GM06990 (cell line): ENCODE data around the gene OR2D2.

Experiments
- DNase-seq: peaks from one replicate; pipeline ENCODE4 v3.0.0-alpha.2; 2011; ENCODE audit not compliant: insufficient read length; ENCODE audit errors: extremely low read depth
- H3K27me3 ChIP-seq: replicated peaks from 2 replicates; pipeline ENCODE4 v1.6.0; 2011; ENCODE audit warnings: low read length; ENCODE audit not compliant: control insufficient read depth, insufficient read depth
- H3K36me3 ChIP-seq: 2 replicates; pipeline ENCODE4 v1.5.1; 2011; ENCODE audit warnings: low read length; ENCODE audit not compliant: control insufficient read depth, insufficient read depth
- H3K4me3 ChIP-seq: replicated peaks from 2 replicates; pipeline ENCODE4 v1.5.1; 2011; ENCODE audit warnings: low read depth, mild to moderate bottlenecking, control low read depth, low read length
- CTCF ChIP-seq: IDR thresholded peaks from 2 replicates; pipeline ENCODE4 v1.5.1; 2011; ENCODE audit warnings: low read length, control low read depth, mild to moderate bottlenecking, inconsistent platforms; ENCODE audit not compliant: insufficient read depth, poor library complexity, severe bottlenecking

OR2D2 gene

GRCh38 chr11:6876914-6877313, 15.4 kb downstream of the OR2D2 start:
- DNase-seq: peak; percentile 7
- TF ChIP-seq CTCF: no peak
- H3K27me3 ChIP-seq: no peaks in the 10 kb centered on the region
- H3K36me3 ChIP-seq: no peaks in the 10 kb centered on the region
- no peak overlapping the region for H3K4me3 ChIP-seq

- no peak for TF ChIP-seq CTCF
- Histone ChIP-seq H3K4me3 (no peak within 1 kb of the TSS), H3K36me3 (no peaks in the 10 kb centered on the region), H3K27me3 (no peaks in the 10 kb centered on the region)
- no peak for DNase-seq
These were observed 16.0 kb downstream of the OR2D2 start, which contains the start of gene OR10A4 for GRCh38 chr11:6876325-6876724. Gene OR10A4 (plus strand): TSS chr11:6876625. CDS start chr11:6876648, 23 bp downstream.

- no peaks in the 10 kb centered on the region for H3K27me3 ChIP-seq
- no peak for TF ChIP-seq CTCF
- DNase-seq: no peak
- H3K4me3 ChIP-seq: no peak overlapping the region
- H3K36me3 ChIP-seq: no peaks in the 10 kb centered on the region
These were observed 16.5 kb downstream of the OR2D2 start for GRCh38 chr11:6875761-6876160.

- TF ChIP-seq CTCF: no peak
- no peaks in the 10 kb centered on the region for H3K27me3 ChIP-seq
- H3K4me3 ChIP-seq: no peak overlapping the region
- no peak for DNase-seq
- H3K36me3 ChIP-seq: no peaks in the 10 kb centered on the region
These were observed 21.0 kb downstream of the OR2D2 start for GRCh38 chr11:6871278-6871677.

GRCh38 chr11:6864438-6864837, 27.9 kb downstream of the OR2D2 start:
- no peak for DNase-seq
- Histone ChIP-seq H3K36me3 (no peaks in the 10 kb centered on the region), H3K4me3 (no peak overlapping the region), H3K27me3 (no peaks in the 10 kb centered on the region)
- TF ChIP-seq CTCF: no peak

- no peak for TF ChIP-seq CTCF
- Histone ChIP-seq H3K27me3 (no peaks in the 10 kb centered on the region), H3K4me3 (no peak within 1 kb of the TSS), H3K36me3 (no peaks in the 10 kb centered on the region)
- DNase-seq: no peak
These were observed 29.3 kb downstream of the OR2D2 start, which contains the start of gene OR10A2 for GRCh38 chr11:6862961-6863360. Gene OR10A2 (plus strand): TSS chr11:6863057. CDS start chr11:6869755, 6,698 bp downstream.
